Nucleus accumbens (tissue), 56 donors: ENCODE measurements around the gene UROD.

ENCODE experiments used
- DNase-seq, 56 donors: peaks; one replicate each; lab custom pipeline; 2025; lab: John Stamatoyannopoulos, UW

The UROD gene

DNA sequence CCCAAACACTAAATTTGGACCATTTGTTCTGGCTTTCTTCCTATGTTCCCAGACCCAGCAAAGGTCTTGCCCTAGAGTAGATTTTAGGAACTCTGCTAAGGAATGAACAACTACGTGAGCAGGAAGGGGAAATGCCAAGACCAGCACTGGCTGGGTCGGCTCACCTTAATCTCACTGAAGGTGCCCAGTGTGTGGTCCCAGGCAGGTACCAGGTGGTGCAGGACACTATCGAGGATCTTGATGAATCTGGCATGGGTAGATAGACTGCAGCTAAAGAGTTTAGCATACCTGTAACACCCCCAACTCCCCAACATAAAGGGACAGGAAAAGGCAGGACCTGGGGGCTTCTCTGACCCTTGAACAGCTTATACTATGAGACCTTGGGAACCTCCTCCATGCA is 4.0 kb upstream of the UROD start:
- DNase-seq = no peak

DNA sequence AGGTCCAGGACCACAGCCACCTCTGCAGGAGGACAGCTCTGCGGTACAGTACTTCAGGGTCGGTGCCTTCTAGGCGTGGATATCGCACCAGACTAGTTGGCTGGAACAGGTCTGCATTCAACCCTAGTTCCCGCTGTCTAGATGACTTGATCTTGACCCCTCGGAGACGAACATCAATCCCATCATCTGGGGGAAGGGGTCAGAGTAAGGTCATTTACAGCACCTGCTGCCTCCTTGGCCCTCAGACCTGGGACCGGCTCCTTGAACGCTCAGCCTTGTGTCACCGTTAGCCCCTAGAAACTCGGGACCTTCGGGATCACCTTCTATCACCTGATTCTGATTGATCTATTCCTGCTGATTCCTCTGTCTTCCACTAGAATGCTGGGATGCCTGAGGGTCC is 3.5 kb upstream of the UROD start:
- DNase-seq = no peak

DNA sequence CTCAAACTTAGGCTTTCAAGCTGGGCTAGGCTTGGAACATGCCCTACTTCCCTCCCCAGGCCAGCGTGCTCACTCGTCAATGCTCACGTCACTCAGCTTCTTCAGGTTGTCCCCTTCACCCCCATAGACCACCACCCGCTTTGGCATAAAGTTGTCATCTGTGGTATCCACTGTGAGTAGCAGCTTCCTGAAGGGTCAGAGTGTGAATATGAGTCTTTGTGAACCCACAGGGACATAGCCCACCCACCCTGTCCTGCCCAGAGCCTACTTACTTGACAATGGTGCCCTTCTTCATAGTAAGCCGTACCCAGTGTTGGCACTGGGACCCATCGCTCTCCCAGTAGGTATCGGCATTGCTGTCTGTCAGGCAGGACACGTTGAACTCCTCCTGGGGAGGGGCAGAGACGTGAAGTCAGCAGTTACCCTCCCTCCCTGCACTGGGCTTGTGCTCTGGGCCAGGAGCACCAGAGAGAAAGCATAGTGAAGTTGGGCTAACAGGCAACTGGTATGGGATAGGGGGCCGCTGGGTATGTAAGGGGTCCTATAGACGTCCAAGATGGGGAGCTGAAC is 2.7 kb upstream of the UROD start:
- no peak for DNase-seq

DNA sequence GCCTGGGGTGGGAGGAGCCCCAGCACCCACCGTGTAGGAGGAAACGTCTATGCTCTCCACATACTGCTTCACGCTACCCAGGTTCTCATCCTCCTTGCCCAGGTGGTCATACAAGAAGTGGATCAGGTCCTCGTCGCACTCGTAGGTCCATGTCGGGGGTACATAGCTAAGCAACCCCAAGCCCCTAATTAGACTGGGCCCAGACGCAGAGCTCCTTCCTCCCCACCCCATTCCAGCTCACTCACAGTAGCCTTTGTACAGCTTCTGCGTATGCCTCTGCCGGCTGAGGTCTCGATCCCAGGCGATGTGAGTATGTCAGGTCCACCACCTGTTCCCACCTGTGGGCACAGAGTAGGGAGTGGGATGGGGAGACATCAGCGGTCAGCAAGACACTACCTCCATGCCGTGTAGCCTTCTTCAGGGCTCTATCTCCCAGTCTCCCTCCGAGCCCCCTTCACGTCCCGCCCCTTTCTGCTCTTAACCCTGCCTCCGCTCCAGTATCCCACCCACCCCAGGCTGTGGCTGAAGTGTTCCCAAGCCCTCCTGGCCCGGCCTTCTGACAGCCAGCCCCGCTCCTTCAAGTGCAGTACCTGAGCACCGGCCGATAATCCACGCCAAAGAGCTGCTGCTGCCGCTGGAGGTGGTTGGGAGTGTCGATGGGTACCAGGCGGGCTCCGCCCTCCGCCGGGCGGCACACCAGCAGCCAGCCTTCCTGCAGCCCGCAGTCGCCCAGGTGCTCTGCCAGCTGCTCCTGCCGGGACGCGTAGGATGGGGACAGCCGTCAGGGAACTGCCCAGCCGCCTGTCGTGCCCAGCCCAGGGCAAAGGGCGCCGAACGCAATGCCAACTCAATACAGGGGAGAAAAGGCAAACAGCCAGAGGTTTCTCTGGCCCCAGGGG is 1.8 kb upstream of the UROD start:
- peak in 6 of 56 donors; percentile 8 to 30 (median 19) for DNase-seq

DNA sequence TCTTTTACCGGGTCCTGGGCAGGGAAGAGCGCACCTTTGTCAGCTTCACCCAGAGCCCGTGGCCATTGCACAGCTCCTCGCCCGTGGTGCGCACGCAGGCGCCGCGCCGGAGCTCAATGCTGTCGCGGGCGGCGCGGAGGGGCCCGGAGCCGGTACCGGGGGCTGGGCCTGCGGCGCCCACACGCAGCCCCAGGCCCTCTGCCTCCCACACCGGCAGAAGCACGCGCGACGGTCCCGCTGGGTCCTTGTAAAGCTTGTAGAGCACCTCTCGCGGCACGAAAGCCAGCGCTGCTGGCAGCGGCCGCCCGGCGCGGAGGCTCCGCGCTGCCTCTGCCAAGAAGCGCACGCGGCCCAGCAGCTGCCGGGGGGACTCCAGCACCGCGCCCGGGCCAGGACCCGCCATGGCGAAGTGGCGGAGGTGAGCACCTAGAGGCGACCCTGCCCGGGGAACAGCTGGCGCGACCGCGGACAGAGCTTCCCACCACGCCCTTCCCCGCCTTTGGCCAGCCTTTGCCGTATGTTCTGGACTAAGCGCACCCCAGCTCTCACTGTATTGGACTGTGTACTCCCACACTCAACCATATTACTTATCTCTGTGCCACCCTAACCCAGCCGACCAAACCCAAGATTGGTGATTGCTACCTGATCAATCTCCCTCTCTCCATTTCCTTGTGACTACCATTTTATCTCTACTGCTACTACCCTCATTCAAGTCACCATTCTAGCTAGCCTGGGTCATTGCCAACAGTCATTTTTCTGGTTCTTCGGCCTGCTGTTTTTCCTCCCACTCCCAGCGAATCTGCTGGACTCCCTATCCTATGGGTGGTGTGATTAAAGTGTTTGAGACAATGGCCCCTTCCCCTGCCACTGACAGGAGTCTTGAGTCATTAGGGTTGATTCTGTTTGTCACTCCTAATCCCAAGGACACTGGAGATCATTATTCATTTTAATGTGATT is 921 bp upstream of the UROD start, which contains the start of gene HECTD3:
TSS of gene HECTD3 (minus strand) at position 470 of the 957 bp plus-strand sequence. CDS start at position 403, 67 bp downstream.
- peak; percentile 29 to 90 (median 72) for DNase-seq

DNA sequence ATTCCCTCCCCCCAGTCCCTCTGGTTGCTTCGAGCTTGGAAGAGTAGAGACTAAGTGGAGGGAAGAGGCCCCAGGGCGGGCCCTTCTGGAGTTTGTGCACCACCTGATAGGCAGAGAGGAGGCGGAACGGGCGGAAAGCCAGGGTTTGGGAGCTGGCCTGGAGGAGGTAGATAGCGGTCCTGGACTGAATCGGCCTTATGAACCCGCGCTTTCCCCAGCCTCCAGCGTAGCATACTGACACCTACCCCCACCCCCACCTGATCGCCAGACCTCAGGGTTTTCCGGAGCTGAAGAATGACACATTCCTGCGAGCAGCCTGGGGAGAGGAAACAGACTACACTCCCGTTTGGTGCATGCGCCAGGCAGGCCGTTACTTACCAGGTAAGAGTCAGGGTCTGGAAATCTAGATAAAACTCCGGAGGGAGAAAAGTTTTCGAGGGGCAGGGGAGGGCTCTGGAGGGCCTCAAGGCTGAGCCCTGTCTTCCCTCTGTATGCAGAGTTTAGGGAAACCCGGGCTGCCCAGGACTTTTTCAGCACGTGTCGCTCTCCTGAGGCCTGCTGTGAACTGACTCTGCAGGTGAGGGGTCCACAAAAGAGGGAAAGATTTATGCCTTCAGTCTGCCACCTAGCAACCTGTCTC is 705 bp downstream of the UROD start:
- peak in 35 of 56 donors; percentile 10 to 72 (median 35) for DNase-seq

DNA sequence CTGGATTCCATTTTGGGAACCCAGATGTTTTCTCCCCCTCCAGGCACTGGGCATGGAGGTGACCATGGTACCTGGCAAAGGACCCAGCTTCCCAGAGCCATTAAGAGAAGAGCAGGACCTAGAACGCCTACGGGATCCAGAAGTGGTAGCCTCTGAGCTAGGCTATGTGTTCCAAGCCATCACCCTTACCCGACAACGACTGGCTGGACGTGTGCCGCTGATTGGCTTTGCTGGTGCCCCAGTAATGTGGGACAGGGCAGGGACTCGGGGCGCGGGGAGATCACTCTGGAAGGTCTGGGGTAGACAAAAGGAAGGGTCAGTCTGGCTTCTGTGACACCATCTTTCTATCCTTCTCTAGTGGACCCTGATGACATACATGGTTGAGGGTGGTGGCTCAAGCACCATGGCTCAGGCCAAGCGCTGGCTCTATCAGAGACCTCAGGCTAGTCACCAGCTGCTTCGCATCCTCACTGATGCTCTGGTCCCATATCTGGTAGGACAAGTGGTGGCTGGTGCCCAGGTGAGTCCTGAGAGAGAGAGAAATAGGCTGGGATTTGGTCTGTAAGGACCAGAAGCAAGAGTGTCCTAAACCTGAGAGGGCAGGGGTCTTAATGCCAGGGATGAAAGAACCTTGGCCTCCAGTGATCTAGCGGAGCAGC is 1.6 kb downstream of the UROD start:
- DNase-seq = no peak

DNA sequence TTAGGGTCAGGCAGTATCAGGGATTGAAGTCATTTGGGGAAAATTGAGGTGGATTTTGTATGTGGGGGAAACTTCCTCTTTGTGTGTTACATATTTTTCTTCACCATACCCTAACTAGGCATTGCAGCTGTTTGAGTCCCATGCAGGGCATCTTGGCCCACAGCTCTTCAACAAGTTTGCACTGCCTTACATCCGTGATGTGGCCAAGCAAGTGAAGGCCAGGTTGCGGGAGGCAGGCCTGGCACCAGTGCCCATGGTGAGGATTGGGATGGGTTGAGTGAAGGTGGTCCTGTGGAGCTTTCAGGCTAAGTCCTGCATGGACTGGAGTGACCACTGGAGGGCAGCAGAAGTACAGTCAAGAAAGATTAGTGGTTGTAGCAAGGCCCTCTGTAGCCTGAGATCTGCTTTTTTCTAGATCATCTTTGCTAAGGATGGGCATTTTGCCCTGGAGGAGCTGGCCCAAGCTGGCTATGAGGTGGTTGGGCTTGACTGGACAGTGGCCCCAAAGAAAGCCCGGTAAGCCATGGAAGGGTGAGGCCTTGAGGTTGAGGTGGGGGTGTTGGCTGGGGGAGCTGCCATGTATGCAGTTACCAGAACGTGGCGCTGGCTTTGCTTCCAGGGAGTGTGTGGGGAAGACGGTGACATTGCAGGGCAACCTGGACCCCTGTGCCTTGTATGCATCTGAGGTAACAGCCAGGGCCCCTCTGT is 2.4 kb downstream of the UROD start:
- peak in 51 of 56 donors; percentile 22 to 90 (median 64) for DNase-seq

DNA sequence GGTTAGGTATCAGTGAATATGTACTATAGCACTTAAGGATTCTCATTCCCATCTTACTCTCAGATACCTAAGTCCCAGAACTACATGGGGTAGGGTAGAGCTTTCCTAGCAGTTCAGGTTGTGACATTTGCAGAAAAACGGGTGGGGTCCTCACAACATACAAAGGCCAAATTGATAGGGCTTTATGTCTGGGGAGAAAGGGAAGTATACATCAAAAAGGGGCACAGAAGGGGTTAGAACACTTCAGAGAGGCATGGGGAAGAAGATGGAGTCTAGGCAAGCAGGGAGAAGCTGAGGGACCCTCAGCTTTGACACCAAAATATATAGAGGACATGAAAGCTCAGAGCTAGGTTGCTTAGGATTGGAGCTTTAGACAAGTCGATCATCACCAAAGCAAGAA is 3.6 kb downstream of the UROD start:
- DNase-seq = no peak

DNA sequence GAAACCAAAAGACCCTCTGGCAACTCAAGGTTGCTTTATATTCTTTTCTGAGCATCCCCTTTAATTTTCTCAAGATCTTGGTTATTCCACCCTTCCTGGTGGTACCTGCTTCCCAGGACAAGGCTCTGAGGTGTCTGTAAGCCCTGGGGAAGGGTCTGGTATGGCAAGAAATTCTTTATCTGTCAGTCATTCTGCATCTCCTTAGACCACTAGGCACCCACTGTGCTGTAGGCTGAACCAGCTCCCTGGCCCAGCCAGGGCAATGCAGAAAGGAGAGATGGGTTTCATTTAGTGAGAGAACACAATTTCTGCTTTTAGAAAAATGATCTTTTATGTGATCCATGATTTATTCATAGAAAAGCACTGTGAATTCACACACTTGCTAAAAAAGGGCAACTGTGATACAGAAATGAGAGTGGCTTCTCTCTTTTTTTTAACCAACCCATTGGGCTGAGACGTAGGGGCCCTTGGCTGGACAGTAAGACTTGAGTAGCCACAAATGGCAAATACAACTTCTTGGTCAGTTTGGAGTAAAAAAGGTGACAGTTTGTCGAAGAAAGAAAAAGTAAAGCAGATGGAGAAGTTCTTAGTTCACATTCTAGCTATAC is 4.1 kb downstream of the UROD start:
- no peak for DNase-seq

DNA sequence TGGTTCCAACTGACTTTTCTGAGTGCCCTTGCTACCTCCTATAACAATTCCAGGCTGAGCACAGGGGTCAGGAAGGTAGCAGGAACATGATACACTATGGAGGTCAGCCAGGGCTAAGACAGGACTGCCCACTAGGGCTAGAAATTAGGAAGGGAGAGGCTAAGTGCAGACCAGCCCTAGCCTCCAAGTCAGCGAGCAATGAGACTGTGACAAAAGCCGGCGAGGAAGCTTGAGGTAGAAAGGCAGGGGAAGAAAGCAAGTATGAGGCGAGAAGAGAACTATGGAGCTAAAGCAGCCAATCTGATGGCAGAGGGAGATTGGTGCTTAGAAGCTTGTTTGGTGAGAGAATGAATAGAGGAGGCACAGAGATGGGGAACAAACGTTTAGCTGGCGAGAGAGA is 4.7 kb downstream of the UROD start:
- DNase-seq = no peak

DNA sequence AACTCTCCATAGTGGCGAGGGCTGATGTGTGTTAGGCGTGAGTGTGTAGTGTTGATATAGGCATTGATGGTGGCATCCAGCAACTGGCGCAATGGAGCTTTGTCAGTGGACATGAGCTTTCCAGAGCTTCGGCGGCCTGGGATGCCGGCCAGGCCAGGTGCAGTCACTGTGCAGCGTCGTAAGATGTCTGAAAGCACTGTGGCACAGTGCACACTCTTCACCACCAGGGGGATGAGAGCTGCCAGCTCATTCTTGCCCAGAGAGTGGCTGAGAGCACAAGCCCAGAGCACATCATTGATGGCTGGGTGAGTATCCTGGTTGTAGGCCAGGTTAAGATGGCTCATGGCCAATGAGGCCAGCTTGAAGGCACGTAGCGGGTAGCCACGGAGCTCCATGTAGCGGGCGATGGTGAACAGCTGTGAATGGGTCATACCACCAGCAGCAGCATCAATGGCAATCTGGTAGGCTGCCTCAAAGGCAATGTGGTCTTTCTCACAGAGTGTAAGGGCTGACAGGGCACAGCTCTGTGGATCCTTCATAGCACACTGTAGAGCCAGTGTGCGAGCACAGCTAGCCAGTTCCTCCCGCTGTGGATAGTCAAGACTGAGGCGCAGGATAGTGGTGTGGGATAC is 6.7 kb downstream of the UROD start:
- peak in 38 of 56 donors; percentile 4 to 67 (median 30) for DNase-seq

DNA sequence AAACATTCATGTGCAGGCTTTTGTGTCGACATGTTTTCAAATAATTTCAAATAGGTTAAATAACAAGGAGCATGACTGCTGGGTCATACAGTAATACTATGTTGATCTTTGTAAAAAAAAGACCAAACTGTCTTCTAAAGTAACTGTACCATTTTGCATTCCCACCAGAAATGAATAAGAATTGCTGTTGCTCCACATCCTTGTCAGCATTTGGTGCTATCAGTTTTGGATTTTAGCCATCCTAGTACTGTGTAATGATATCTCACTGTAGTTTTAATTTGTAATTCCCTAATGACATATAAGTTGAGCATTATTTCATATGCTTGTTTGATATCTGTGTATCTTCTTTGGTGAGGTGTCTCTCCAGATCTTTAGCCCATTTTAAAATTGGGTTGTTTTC is 11.6 kb downstream of the UROD start:
- no peak for DNase-seq

DNA sequence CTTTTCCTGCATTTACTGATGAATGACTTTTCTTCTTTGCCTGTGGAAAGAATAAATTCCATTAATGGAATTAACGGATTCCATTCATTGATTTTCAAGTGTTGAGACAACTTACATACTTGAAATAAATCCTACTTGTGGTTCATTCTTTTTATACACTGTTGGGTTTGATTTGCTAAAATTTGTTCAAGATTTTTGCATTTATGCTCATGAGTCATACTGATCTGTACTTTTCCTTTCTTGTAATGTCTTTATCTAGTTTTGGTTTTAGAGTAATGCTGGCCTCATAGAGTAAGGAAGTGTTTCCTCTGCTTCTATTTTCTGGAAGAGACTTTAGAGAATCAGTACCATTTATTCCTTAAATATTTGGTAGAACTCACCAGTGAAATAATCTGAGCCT is 14.4 kb downstream of the UROD start:
- no peak for DNase-seq

DNA sequence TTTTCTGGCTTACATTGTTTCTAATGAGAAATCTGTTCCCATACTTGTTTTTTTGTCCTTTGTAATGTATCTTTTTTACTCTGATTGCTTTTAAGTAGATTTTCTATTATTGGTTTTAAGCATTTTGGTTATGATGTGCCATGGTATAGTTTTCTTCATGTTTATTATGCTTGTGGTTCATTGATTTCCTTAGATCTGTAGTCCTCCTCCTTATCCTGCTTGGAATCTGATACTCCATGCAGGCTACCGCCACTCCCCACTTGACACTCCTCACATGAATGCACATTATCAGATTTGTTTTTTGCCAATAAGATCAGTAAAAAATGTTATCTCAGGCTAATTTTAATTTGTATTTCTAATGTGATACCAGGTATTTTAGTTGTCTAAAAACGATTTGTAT is 20.8 kb downstream of the UROD start:
- no peak for DNase-seq

DNA sequence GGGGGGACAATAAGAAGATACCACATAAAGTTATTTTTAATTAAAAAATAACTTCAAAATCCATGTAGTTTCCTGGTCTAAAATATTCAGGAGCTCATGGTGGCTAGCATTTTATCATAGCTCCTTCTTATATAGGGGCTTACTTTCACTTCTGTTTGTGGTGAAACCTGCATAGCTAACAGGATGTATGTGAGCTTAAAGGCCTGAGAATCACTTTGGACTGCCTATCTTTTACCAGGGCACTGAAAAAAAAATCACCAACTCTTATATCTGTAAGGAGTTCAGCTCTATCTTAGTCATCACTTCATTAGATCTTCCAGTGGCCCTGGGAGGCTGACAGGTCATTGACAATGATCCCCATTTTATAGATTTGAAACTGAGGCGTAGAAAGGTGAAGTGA is 21.3 kb downstream of the UROD start:
- no peak for DNase-seq

DNA sequence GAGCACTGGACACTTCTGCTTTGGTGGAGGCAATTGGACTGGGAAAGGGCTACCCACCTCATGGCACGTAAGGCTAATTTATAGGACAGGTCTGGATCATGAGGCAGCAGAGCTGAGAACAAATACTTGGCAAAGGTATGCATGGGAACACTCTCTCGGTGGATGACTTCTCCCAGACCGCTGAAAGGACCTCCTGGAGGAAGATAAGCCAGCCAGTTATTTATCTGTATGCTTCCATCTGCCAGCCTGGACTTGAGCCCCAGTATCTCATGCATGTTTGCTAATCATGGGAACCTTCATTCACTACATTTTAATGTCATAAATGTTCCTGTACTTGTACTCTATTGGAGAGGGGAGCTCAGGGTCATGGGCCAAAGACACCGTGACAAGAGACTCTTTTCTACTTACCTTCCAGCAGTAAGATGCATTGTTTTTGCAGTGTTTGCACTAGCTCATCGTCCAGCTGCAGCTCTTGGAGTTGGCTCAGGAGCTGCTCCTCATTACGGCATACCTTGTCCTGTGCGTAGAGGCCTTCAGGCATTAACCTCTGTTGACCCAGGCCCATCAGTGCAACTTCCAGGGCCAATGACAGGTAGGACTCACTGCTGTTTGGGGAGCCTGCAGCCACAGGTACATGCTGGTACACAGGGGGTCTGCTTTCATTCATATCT is 23.7 kb downstream of the UROD start:
- no peak for DNase-seq

DNA sequence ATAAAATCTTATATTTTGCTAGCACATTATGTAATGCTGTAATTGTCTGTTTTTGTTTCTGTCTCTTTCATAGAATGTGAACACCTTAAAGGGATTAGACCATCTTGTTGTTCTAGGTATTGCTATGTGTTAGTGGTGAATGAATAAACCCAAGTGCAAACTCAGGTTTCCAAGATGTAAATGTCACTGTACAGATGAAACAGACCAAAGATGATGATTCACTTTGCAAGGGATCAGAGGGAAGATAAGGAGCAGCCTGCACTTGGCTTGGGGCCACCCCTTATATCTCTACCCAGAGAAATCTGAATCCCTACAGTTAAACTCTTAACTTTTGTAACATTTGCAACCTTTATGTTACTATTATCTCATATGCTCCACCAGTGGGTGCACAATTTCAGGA is 25.4 kb downstream of the UROD start:
- no peak for DNase-seq
